Neural cell (in vitro differentiated cells): ENCODE measurements around the gene RASD2.

ENCODE experiments used
- MXI1 ChIP-seq: fragments of 450-650 bp; conservative IDR thresholded peaks from 2 replicates; pipeline ENCODE4 v1.6.1; 2014; ENCODE audit warnings: antibody characterized with exemption, mild to moderate bottlenecking; ENCODE audit not compliant: poor library complexity, severe bottlenecking
- POLR2AphosphoS5 ChIP-seq: IDR thresholded peaks from 2 replicates; pipeline ENCODE4 v1.6.1; 2012

- TF ChIP-seq MXI1 = no peak
- no peak for TF ChIP-seq POLR2AphosphoS5
Observed at GRCh38 chr22:35547987-35548721, 7.5 kb downstream of the RASD2 start.
